ENCODE results near the gene RFTN1. TPM values are rescaled to one million over a fixed set of nuclear protein-coding genes. Genes with fewer than 3 reads are reported as not detected.

The RFTN1 gene
- total and polyA plus RNA-seq, 2 experiments from 2014 or later: 3.3 to 7.2 TPM

GRCh38 chr3:16343101-16343500 lies 170.4 kb downstream of the RFTN1 start (continued):
- TF ChIP-seq CTCF (conservative IDR thresholded peaks at IDR 0.05; ENCODE audit: low read depth in 2 of 2) (no peak), CREB1 (CRISPR knock-in tag; IDR thresholded peaks at IDR 0.05; ENCODE audit: low read depth) (no peak), ZNF462 (CRISPR knock-in tag; IDR thresholded peaks at IDR 0.05) (no peak), NANOG (IDR thresholded peaks at IDR 0.05; ENCODE audit: borderline replicate concordance) (no peak), JUNB (IDR thresholded peaks at IDR 0.05; ENCODE audit: unreplicated experiment) (no peak)

GRCh38 chr3:16338999-16339398 lies 174.5 kb downstream of the RFTN1 start:
- Mint-ChIP-seq H3K9me3 (no peaks in the 10 kb centered on the region; the same call in 2 of the 3 replicates), H3K27me3 (ENCODE audit: insufficient read depth, low read depth, poor library complexity) (peaks cover 8% of the 10 kb centered on the region), H3K4me3 (no peak overlapping the region), H3K4me1 (no peaks in the 10 kb centered on the region; the same call in 2 of the 3 replicates), H3K36me3 (ENCODE audit: low read depth) (peaks cover 15% of the 10 kb centered on the region), H3K27ac (no peak overlapping the region)
- no peak for DNase-seq (ENCODE audit: low spot score)
- Histone ChIP-seq H3K79me2 (replicated peaks; ENCODE audit: insufficient read depth) (no peaks in the 10 kb centered on the region), H3K4me2 (no peak overlapping the region), H4K20me1 (replicated peaks; ENCODE audit: insufficient read depth) (no peaks in the 10 kb centered on the region), H3K27me3 (ENCODE audit: insufficient read depth) (no peaks in the 10 kb centered on the region), H3K9me2 (ENCODE audit: insufficient read depth) (0 out of 2 replicates have a peak, but pooled peaks cover 6% of the 10 kb centered on the region), H2AFZ (no peak overlapping the region), H3F3A (replicated peaks; ENCODE audit: low read depth) (no peaks in the 10 kb centered on the region), H3K36me3 (ENCODE audit: insufficient read depth) (no peaks in the 10 kb centered on the region), H3K4me3 (no peak overlapping the region), H3K27ac (ENCODE audit: low read depth) (no peak overlapping the region), H3K4me1 (ENCODE audit: insufficient read depth) (no peaks in the 10 kb centered on the region)
- ATAC-seq: no peak
- TF ChIP-seq ZNF331 (CRISPR knock-in tag; IDR thresholded peaks at IDR 0.05; ENCODE audit: low read depth): no peak
- TF ChIP-seq CTCF (conservative IDR thresholded peaks at IDR 0.05; ENCODE audit: low read depth in 2 of 2): no peak

Measured in GM23338 (cell line).